DND-41 (cell line): ENCODE results near the gene TEX13B.

ENCODE experiments used
- EZH2 ChIP-seq: IDR thresholded peaks from 3 replicates; pipeline ENCODE4 v1.6.1; 2012; ENCODE audit warnings: borderline replicate concordance, low read depth, mild to moderate bottlenecking, moderate library complexity, low read length, inconsistent platforms; ENCODE audit not compliant: severe bottlenecking
- TF ChIP-seq, protein P1 (sequence below): IDR thresholded peaks from 2 replicates; pipeline ENCODE4 v1.5.1; 2012; ENCODE audit warnings: borderline replicate concordance, low read length, moderate library complexity, mild to moderate bottlenecking; ENCODE audit not compliant: poor library complexity, severe bottlenecking; ENCODE audit errors: extremely low read depth

DNA sequence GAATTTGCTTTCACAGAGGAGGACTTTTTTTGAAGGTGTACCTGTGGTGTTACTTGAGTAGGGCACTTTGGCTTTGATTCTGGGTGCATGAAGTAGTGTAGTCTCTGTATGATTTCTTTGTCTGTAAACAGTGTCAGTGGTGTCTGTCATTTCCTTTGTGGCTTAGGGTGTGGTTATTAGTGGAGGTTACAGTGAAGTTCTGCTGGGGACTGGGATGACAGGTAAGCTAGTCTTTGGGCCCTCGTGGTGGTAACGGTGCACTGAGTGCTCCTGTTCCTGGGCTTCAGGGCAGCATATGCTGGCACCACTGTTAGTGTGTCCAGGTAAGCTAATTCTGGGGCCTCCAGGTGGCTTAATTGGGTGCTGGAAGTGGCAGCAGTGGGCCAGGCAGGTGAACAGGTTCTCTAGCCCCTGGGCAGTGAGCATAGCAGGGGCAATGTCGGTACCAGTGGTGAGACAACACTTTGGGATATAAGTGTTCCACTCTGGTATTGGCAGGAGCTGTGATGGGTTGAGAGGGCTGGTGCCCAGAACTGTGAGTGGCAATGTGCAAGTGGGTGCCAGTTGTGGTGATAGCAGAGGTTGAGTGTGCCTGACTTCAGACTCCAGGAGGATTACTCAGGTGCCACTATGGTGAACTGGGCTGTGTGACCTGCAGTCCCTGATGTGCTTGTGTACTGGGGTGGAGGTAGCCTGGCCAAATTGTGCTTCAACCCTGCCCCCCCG is 36.6 kb upstream of the TEX13B start:
- TF ChIP-seq, protein P1, sequence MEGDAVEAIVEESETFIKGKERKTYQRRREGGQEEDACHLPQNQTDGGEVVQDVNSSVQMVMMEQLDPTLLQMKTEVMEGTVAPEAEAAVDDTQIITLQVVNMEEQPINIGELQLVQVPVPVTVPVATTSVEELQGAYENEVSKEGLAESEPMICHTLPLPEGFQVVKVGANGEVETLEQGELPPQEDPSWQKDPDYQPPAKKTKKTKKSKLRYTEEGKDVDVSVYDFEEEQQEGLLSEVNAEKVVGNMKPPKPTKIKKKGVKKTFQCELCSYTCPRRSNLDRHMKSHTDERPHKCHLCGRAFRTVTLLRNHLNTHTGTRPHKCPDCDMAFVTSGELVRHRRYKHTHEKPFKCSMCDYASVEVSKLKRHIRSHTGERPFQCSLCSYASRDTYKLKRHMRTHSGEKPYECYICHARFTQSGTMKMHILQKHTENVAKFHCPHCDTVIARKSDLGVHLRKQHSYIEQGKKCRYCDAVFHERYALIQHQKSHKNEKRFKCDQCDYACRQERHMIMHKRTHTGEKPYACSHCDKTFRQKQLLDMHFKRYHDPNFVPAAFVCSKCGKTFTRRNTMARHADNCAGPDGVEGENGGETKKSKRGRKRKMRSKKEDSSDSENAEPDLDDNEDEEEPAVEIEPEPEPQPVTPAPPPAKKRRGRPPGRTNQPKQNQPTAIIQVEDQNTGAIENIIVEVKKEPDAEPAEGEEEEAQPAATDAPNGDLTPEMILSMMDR, result no peak
- no peak for TF ChIP-seq EZH2
